HG03457 (cell line): ENCODE data around the gene GPR33.

Source experiments
- ATAC-seq: cut with Tn5 transposase; IDR thresholded peaks from one replicate; pipeline ENCODE4 v1.9.1; 2021; ENCODE audit warnings: moderate number of reproducible peaks; ENCODE audit not compliant: unreplicated experiment

GPR33 gene, protein sequence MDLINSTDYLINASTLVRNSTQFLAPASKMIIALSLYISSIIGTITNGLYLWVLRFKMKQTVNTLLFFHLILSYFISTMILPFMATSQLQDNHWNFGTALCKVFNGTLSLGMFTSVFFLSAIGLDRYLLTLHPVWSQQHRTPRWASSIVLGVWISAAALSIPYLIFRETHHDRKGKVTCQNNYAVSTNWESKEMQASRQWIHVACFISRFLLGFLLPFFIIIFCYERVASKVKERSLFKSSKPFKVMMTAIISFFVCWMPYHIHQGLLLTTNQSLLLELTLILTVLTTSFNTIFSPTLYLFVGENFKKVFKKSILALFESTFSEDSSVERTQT

GRCh38 chr14:31487886-31488285, at the start of gene GPR33:
Gene GPR33 (minus strand): TSS chr14:31488039. CDS start chr14:31483965, 4,074 bp downstream.
- no peak for ATAC-seq

- no peak for ATAC-seq
These were observed 48.5 kb upstream of the GPR33 start for GRCh38 chr14:31536201-31536960.

- no peak for ATAC-seq
These were observed 42.3 kb upstream of the GPR33 start for GRCh38 chr14:31530136-31530535.

DNA sequence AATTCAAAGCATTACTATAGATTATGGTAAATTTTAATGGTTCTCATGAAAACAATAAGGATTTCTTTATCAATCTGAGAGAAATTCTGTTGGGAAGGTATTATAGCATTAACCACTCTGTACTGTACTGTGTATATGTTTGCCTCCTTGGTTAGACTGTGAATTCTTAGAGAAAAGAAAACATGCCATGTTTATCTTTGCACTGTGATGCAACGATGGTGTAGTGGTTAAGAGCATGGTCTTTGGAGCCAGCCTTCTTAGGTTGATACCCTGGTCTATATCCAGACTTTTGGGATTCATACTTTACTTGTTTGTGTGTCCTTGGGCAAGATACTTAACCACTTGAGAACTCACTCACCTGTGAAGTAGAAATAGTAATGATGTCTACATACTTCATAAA, 41.2 kb upstream of the GPR33 start:
- no peak for ATAC-seq

DNA sequence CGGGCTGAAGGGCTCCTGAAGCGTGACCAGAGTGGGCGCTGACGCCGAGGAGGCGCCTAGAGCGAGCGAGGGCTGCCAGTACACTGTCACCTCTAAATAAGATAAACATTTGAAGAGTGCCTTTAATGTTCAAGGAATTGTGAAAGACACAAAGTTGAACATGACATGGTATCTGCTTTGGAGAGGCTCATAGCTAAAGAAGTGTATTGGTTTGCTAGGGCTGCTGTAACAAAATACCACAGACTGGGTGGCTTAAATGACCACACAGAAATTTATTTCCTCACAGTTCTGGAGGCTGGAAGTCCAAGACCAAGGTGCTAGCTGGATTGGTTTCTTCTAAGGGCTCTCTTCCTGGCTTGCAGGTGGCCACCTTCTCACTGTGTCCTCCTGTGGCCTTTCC, 39.7 kb upstream of the GPR33 start:
- ATAC-seq = no peak

- no peak for ATAC-seq
These were observed 39.2 kb upstream of the GPR33 start for GRCh38 chr14:31527087-31527486.

- no peak for ATAC-seq
These were observed 23.0 kb upstream of the GPR33 start for GRCh38 chr14:31510855-31511254.

- ATAC-seq = no peak
These were observed 22.4 kb upstream of the GPR33 start for GRCh38 chr14:31510222-31510621.

DNA sequence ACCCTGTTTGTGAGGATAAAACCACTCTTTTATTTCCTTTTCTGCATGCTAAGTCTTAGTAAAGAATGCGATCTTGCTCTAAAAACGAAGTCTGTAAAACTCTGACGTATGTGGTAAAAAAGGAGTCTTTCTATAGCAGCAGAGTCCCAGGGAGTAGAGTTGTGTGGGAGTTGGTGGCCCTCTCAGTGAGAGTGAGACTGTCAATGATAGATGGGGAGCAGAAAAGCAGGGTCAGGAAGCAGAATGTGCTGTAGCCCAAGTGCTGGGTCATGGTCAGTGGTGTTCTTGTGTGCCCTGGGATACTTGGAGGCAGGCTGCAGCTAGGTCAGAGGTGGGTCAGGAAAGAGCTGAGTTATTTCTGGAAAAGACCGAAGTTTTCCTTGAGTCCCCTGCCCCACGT, 20.3 kb upstream of the GPR33 start:
- ATAC-seq = no peak

DNA sequence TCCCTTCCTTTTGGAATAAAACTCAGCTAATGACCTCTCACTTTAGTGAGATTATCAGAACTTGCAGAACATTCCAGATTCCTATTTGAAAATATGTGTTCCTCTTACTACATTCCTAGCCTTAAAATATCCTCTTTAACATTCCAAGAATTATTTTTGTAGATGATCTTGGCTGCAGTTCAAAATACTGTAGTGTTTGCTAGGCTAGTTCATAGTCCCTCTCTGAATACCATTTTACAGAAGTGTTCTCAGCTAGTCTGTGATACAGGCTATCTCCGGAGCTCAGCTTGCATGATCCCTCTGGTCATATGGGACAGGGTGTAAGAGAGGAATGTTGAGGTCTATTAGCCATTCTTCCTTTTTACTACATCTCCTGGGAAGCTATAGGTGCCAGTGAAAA, 17.6 kb upstream of the GPR33 start:
- no peak for ATAC-seq

- no peak for ATAC-seq
These were observed 14.0 kb upstream of the GPR33 start for GRCh38 chr14:31501870-31502269.

- ATAC-seq = no peak
These were observed 5.1 kb upstream of the GPR33 start for GRCh38 chr14:31492759-31493498.

GRCh38 chr14:31489691-31490090, 1.9 kb upstream of the GPR33 start:
- no peak for ATAC-seq

GRCh38 chr14:31486764-31487163, 1.1 kb downstream of the GPR33 start:
- ATAC-seq = no peak

DNA sequence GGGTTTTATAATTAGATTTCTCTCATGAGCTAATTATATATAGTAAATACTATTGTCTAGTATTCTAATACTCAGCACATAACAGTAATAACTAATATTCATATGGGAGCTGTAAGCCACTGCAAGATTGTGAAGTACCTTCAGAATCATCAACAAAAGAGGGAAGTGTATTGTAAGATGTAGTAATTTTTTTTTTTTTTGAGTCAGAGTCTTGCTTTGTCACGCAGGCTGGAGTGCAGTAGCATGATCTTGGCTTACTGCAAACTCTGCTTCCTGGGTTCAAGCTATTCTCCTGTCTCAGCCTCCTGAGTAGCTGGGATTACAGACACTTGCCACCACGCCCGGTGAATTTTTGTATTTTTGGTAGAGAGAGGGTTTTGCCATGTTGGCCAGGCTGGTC, 3.1 kb downstream of the GPR33 start:
- no peak for ATAC-seq

DNA sequence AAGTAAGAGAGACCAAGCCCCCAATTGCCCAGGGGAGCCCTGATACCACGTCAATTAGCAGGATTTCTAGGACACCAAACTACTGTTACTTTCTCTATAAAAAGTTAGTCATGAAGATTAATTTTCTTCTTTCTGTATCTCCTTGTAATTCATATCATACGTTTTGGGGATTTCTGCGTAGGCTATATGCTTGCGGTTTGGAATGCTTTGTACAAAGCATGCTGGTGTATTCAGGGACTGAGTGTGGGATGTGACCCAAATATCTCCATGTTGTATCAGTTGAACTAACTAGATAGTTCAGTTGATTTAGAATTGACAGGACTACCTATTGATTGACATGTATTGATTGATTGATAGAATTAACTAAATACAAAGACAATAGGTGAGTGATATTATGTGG, 7.7 kb downstream of the GPR33 start:
- ATAC-seq = no peak

DNA sequence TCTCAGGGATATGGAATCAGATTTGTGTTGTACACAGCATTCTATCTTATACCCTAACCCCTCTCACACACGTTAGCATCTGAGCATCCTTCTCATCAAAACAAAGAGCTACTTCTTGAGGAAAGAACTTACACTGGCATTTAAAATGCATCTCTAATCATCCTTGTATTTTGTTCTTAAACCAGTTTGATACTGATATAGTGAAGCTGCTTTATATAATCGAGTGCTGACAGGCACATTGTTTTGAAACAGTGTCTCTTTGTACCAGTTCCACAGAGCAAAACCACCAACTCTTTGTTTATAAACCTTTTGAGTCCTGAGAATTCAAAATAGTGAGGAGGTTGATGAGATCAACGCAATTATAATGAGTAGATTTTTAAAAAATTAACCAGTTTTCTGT, 8.8 kb downstream of the GPR33 start:
- ATAC-seq = no peak

GRCh38 chr14:31477248-31477647, 10.6 kb downstream of the GPR33 start:
- no peak for ATAC-seq

GRCh38 chr14:31476131-31476866, 11.5 kb downstream of the GPR33 start:
- ATAC-seq = no peak

- ATAC-seq = no peak
These were observed 21.3 kb downstream of the GPR33 start for GRCh38 chr14:31466554-31466953.

- no peak for ATAC-seq
These were observed 22.7 kb downstream of the GPR33 start for GRCh38 chr14:31465111-31465510.
